OCI-LY7 (cell line): ENCODE measurements around the gene CORO7. TPM values are rescaled to one million over a fixed set of nuclear protein-coding genes. Genes with fewer than 3 reads are reported as not detected.

ENCODE experiments used
- BruUV-seq: library from RNA; stranded (reverse); fragments of 400-500 nt; replicated peaks from 2 replicates; lab custom pipeline; 2021; lab: Mats Ljungman, UMichigan
- CTCF ChIA-PET: fragments of 300-600 bp; sonication (Branson Sonifier 250); formaldehyde crosslinking; loops from one replicate; lab custom pipeline; 2022; ENCODE audit warnings: antibody characterized with exemption; ENCODE audit not compliant: unreplicated experiment; lab: Charles Lee
- POLR2A ChIA-PET: fragments of 300-600 bp; sonication (Branson Sonifier 250); formaldehyde crosslinking; loops from one replicate; lab custom pipeline; 2022; ENCODE audit warnings: antibody characterized with exemption; lab: Charles Lee
- DNase-seq: peaks from one replicate; pipeline ENCODE4 v3.0.0-alpha.2; 2015; ENCODE audit warnings: low spot score
- H2AFZ ChIP-seq: fragments of 200-600 bp; sonication (generic), shearing (Covaris generic); 2 replicates; pipeline ENCODE4 v1.6.1; 2014; ENCODE audit warnings: mild to moderate bottlenecking, antibody characterized with exemption, low read length, moderate library complexity
- H3K27ac ChIP-seq: fragments of 200-600 bp; sonication (generic); 2 replicates; pipeline ENCODE4 v1.5.1; 2014; ENCODE audit warnings: mixed run types, low read depth, mild to moderate bottlenecking, moderate library complexity, low read length, inconsistent platforms; ENCODE audit not compliant: poor library complexity, severe bottlenecking
- H3K36me3 ChIP-seq: fragments of 200-600 bp; sonication (generic); 2 replicates; pipeline ENCODE4 v1.6.1; 2014; ENCODE audit warnings: mild to moderate bottlenecking, antibody characterized with exemption, low read length, moderate library complexity, mixed read lengths; ENCODE audit not compliant: insufficient read depth
- H3K4me1 ChIP-seq: fragments of 200-600 bp; sonication (generic); 2 replicates; pipeline ENCODE4 v1.5.1; 2014; ENCODE audit warnings: mild to moderate bottlenecking, low read length; ENCODE audit not compliant: insufficient read depth, poor library complexity, severe bottlenecking
- H3K4me2 ChIP-seq: fragments of 200-600 bp; sonication (generic); 2 replicates; pipeline ENCODE4 v1.6.1; 2014; ENCODE audit warnings: mild to moderate bottlenecking, low read length
- H3K4me3 ChIP-seq: fragments of 200-600 bp; sonication (generic); 2 replicates; pipeline ENCODE4 v1.5.1; 2014; ENCODE audit warnings: mild to moderate bottlenecking, low read depth, low read length; ENCODE audit not compliant: poor library complexity, severe bottlenecking
- H3K79me2 ChIP-seq: fragments of 200-600 bp; sonication (generic); 2 replicates; pipeline ENCODE4 v1.6.1; 2016; ENCODE audit warnings: low read depth, mild to moderate bottlenecking, low read length, moderate library complexity, mixed read lengths; ENCODE audit not compliant: insufficient read depth
- H3K9me2 ChIP-seq: fragments of 200-600 bp; sonication (generic); 2 replicates; pipeline ENCODE4 v1.6.1; 2016; ENCODE audit warnings: mild to moderate bottlenecking, low read length, mixed read lengths; ENCODE audit not compliant: insufficient read depth
- H3K9me3 ChIP-seq: fragments of 200-600 bp; sonication (generic); 2 replicates; pipeline ENCODE4 v1.6.1; 2014; ENCODE audit warnings: mild to moderate bottlenecking, mixed run types, low read length, mixed read lengths
- H4K20me1 ChIP-seq: fragments of 200-600 bp; sonication (generic); 2 replicates; pipeline ENCODE4 v1.6.1; 2014; ENCODE audit warnings: mild to moderate bottlenecking, antibody characterized with exemption, low read length, moderate library complexity, mixed read lengths; ENCODE audit not compliant: insufficient read depth
- EZH2phosphoT487 ChIP-seq: fragments of 200-600 bp; sonication (generic); IDR thresholded peaks from 2 replicates; pipeline ENCODE4 v1.6.1; 2018; ENCODE audit warnings: low read depth, borderline replicate concordance, mild to moderate bottlenecking, mixed run types, antibody characterized with exemption, low read length, moderate library complexity, mixed read lengths
- intact Hi-C: fragments of 100-400 bp; cut with micrococcal nuclease; formaldehyde crosslinking; loops from one replicate; pipeline ENCODE4 v1.10.0; 2022; ENCODE audit not compliant: unreplicated experiment
- total RNA-seq, 2 experiments: library from RNA; depleted of rRNA in 1 of 2; stranded (reverse); fragments of >200 nt in 1 of 2; shearing (Covaris generic) in 1 of 2; gene quantifications; 2 replicates each; pipeline ENCODE4 v1.2.3, GENCODE V29; 2014 to 2022
- TF ChIP-seq, protein P1 (sequence below): fragments of 200-600 bp; sonication (generic); conservative IDR thresholded peaks from 2 replicates; pipeline ENCODE4 v1.5.1; 2014; ENCODE audit warnings: mild to moderate bottlenecking, antibody characterized with exemption, low read length, moderate library complexity, mixed read lengths

CORO7 gene
- total RNA-seq, 2 experiments from 2014 or later, result 77.2 to 112 TPM

DNA sequence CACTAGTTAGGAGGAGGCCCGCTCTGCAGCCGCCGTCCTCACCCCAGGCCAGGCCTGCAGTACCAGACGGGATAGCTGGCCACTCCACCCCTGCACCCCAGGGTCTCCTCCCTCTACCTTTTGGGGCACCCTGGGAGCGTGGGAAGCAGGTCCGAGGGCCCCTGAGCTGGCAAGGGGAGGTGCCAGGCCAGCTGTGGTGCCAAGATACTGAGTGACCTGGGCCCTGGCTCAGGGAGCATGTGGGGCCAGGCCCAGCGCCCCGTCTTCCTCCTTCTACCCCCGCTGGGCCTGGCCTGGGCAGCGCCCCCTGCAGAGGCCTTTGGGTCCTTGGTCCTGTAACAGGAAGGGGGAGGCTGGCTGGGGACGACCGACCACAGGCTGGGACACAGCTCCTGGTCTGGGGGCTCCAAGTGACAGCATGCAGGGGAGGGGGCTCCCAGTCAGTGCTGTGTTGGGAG is 78.2 kb downstream of the CORO7 start:
- Histone ChIP-seq H3K9me2 (no peaks in the 10 kb centered on the region), H3K36me3 (peaks cover 42% of the 10 kb centered on the region), H3K4me1 (no peaks in the 10 kb centered on the region), H4K20me1 (no peaks in the 10 kb centered on the region), H2AFZ (no peak overlapping the region), H3K27ac (no peak overlapping the region), H3K4me2 (no peak overlapping the region), H3K9me3 (no peaks in the 10 kb centered on the region), H3K4me3 (no peak overlapping the region), H3K79me2 (peaks cover 1% of the 10 kb centered on the region; the same call in 1 of the 2 replicates)
- ChIA-PET CTCF (no interaction called here), POLR2A (no interaction called here)
- DNase-seq, result no peak
- no TSS peak for BruUV-seq
- TF ChIP-seq, protein P1, sequence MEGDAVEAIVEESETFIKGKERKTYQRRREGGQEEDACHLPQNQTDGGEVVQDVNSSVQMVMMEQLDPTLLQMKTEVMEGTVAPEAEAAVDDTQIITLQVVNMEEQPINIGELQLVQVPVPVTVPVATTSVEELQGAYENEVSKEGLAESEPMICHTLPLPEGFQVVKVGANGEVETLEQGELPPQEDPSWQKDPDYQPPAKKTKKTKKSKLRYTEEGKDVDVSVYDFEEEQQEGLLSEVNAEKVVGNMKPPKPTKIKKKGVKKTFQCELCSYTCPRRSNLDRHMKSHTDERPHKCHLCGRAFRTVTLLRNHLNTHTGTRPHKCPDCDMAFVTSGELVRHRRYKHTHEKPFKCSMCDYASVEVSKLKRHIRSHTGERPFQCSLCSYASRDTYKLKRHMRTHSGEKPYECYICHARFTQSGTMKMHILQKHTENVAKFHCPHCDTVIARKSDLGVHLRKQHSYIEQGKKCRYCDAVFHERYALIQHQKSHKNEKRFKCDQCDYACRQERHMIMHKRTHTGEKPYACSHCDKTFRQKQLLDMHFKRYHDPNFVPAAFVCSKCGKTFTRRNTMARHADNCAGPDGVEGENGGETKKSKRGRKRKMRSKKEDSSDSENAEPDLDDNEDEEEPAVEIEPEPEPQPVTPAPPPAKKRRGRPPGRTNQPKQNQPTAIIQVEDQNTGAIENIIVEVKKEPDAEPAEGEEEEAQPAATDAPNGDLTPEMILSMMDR, result no peak
- TF ChIP-seq EZH2phosphoT487, result no peak
- intact Hi-C loops, result no loop called here

DNA sequence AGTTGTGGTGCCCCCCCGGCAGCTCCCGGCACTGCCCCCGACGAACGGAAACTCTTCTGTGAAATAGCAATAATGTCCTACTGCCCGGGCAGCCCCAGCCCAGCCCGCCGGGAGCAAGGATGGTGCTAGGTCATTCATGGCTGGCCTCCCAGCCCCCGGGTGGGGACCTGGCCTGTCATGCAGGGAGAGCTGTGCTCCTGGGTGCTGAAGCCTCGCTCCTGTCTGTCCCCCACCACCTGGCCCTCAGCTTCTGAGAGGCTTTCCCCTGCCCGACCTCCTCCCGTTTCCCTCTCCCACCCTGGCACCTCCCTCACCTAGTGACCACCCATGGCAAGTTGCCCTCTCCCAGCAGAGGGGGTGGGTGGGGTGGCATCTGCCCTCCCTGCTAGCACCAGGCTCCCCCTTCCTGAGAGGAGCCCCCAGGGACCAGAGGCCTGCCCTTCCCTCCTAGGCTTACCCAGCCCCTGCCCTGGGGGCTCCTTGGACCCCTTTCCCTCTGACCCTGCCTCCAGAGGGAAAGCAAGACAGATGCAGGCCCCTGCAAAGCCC is 78.8 kb downstream of the CORO7 start:
- H3K4me3 ChIP-seq, result no peak overlapping the region
- H3K9me3 ChIP-seq, result no peaks in the 10 kb centered on the region
- ChIA-PET CTCF (no interaction called here), POLR2A (no interaction called here)
- H3K4me1 ChIP-seq, result no peaks in the 10 kb centered on the region
- H2AFZ ChIP-seq, result no peak overlapping the region
- TF ChIP-seq, protein P1, result no peak
- TF ChIP-seq EZH2phosphoT487, result no peak
- no peaks in the 10 kb centered on the region for H3K79me2 ChIP-seq
- BruUV-seq, result no TSS peak
- intact Hi-C loops, result no loop called here
- no peak overlapping the region for H3K4me2 ChIP-seq
- H4K20me1 ChIP-seq, result no peaks in the 10 kb centered on the region
- peaks cover 38% of the 10 kb centered on the region; the same call in 1 of the 2 replicates for H3K36me3 ChIP-seq
- H3K9me2 ChIP-seq, result no peaks in the 10 kb centered on the region
- no peak overlapping the region for H3K27ac ChIP-seq
- DNase-seq, result no peak

DNA sequence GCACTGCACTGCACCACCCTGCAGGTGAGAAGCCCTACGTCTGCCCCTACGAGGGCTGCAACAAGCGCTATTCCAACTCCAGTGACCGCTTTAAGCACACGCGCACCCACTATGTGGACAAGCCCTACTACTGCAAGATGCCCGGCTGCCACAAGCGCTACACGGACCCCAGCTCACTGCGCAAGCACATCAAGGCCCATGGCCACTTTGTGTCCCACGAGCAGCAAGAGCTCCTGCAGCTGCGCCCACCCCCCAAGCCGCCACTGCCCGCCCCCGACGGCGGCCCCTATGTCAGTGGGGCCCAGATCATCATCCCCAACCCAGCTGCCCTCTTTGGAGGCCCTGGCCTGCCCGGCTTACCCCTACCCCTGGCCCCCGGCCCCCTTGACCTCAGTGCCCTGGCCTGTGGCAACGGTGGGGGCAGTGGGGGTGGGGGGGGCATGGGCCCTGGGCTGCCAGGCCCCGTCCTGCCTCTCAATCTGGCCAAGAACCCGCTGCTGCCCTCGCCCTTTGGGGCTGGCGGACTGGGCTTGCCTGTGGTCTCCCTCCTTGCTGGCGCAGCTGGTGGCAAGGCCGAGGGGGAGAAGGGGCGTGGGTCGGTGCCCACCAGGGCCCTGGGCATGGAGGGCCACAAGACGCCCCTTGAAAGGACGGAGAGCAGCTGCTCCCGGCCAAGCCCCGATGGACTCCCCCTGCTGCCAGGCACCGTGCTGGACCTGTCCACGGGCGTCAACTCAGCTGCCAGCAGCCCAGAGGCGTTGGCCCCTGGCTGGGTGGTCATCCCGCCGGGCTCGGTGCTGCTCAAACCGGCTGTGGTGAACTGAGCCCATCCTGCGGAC is 79.5 kb downstream of the CORO7 start:
- no peaks in the 10 kb centered on the region for H3K79me2 ChIP-seq
- intact Hi-C loops, result no loop called here
- H3K4me2 ChIP-seq, result no peak overlapping the region
- BruUV-seq, result no TSS peak
- no peaks in the 10 kb centered on the region for H4K20me1 ChIP-seq
- no peaks in the 10 kb centered on the region for H3K4me1 ChIP-seq
- ChIA-PET POLR2A (no interaction called here), CTCF (no interaction called here)
- H3K9me3 ChIP-seq, result no peaks in the 10 kb centered on the region
- H3K27ac ChIP-seq, result no peak overlapping the region
- no peak for DNase-seq
- H3K4me3 ChIP-seq, result no peak overlapping the region
- no peaks in the 10 kb centered on the region for H3K9me2 ChIP-seq
- no peak overlapping the region for H2AFZ ChIP-seq
- peaks cover 37% of the 10 kb centered on the region; the same call in 1 of the 2 replicates for H3K36me3 ChIP-seq
- TF ChIP-seq, protein P1, result no peak
- no peak for TF ChIP-seq EZH2phosphoT487
